Measurements from ENCODE around the gene LAMA5. TPM values are rescaled to one million over a fixed set of nuclear protein-coding genes. Genes with fewer than 3 reads are reported as not detected.

Gene LAMA5
- polyA plus RNA-seq, 1 of the 3 experiments (the other 2 are of a cell fraction), result 27.2 TPM

- WGBS (ENCODE audit: low lambda C conversion rate), result 100% methylated on average over 8 of the region's 11 CpGs
- Histone ChIP-seq H3K36me3 (replicated peaks in 1 of 2; ENCODE audit: control insufficient read depth in 1 of 2, insufficient read depth in 2 of 2, low read length in 1 of 2) (peaks cover 9 to 47% of the 10 kb centered on the region in 2 experiments), H3K27ac (ENCODE audit: low read depth in 2 of 2, low read length in 1 of 2) (no peak overlapping the region), H3K27me3 (ENCODE audit: insufficient read depth) (no peaks in the 10 kb centered on the region), H3K9me2 (no peaks in the 10 kb centered on the region), H3K9ac (no peak overlapping the region), H3F3A (replicated peaks; ENCODE audit: insufficient read depth) (no peaks in the 10 kb centered on the region), H3K79me2 (ENCODE audit: insufficient read depth) (no peaks in the 10 kb centered on the region), H4K20me1 (ENCODE audit: insufficient read depth) (no peaks in the 10 kb centered on the region), H2AFZ (ENCODE audit: low read depth) (no peak overlapping the region), H3K9me3 (no peaks in the 10 kb centered on the region), H3K4me2 (no peak overlapping the region), H3K4me3 (ENCODE audit: low read depth in 2 of 2, low read length in 1 of 2) (no peak overlapping the region), H3K4me1 (ENCODE audit: control insufficient read depth in 1 of 2, insufficient read depth in 2 of 2, low read depth in 1 of 2, low read length in 1 of 2) (no peaks in the 10 kb centered on the region)
- DNase-seq, result no peak
- no peak for TF ChIP-seq MXI1 (IDR thresholded peaks at IDR 0.05; ENCODE audit: low read depth, low read length)
- no peak for TF ChIP-seq YY1 (IDR thresholded peaks at IDR 0.05; ENCODE audit: low read depth)
- TF ChIP-seq SIN3A (IDR thresholded peaks at IDR 0.05; ENCODE audit: borderline replicate concordance, low read depth, low read length), result no peak
- no peak for TF ChIP-seq SMC3 (IDR thresholded peaks at IDR 0.05; ENCODE audit: low read depth, low read length)
- no peak for TF ChIP-seq NFIC (IDR thresholded peaks at IDR 0.05; ENCODE audit: borderline replicate concordance)
- no peak for TF ChIP-seq RCOR1 (IDR thresholded peaks at IDR 0.05; ENCODE audit: low read length)
- no peak for TF ChIP-seq USF1 (IDR thresholded peaks at IDR 0.05; ENCODE audit: borderline replicate concordance, low read depth)
- no peak for TF ChIP-seq EZH2phosphoT487 (IDR thresholded peaks at IDR 0.05; ENCODE audit: borderline replicate concordance, low read depth)
- no peak for TF ChIP-seq NRF1 (IDR thresholded peaks at IDR 0.05; ENCODE audit: low read depth, low read length)
- no peak for TF ChIP-seq RFX5 (IDR thresholded peaks at IDR 0.05; ENCODE audit: low read length)
- no peak for TF ChIP-seq CTCF (IDR thresholded peaks at IDR 0.05)
- TF ChIP-seq GATA2 (CRISPR knock-in tag; IDR thresholded peaks at IDR 0.05), result no peak
- no peak for TF ChIP-seq TAF1 (IDR thresholded peaks at IDR 0.05; ENCODE audit: borderline replicate concordance, low read depth, low read length)
- POLR2A ChIA-PET, result no interaction called here
- CTCF ChIA-PET, result interaction anchor here (1.8 kb wide), 1 partner anchor 46 kb away, joined by 4 read pairs; no protein-coding TSS in a partner anchor
These were observed 30.8 kb downstream of the LAMA5 start for GRCh38 chr20:62336329-62336728.

- POLR2A ChIA-PET, result no interaction called here
- 88% methylated on average over 6 of the region's 6 CpGs for WGBS (ENCODE audit: low lambda C conversion rate)
- Histone ChIP-seq H2AFZ (ENCODE audit: low read depth) (no peak overlapping the region), H3F3A (replicated peaks; ENCODE audit: insufficient read depth) (no peaks in the 10 kb centered on the region), H4K20me1 (ENCODE audit: insufficient read depth) (no peaks in the 10 kb centered on the region), H3K79me2 (ENCODE audit: insufficient read depth) (no peaks in the 10 kb centered on the region), H3K27ac (ENCODE audit: low read depth in 2 of 2, low read length in 1 of 2) (no peak overlapping the region), H3K4me2 (no peak overlapping the region), H3K4me1 (ENCODE audit: control insufficient read depth in 1 of 2, insufficient read depth in 2 of 2, low read depth in 1 of 2, low read length in 1 of 2) (no peaks in the 10 kb centered on the region), H3K36me3 (replicated peaks in 1 of 2; ENCODE audit: control insufficient read depth in 1 of 2, insufficient read depth in 2 of 2, low read length in 1 of 2) (peaks cover 3 to 50% of the 10 kb centered on the region in 2 experiments), H3K9ac (no peak overlapping the region), H3K4me3 (ENCODE audit: low read depth in 2 of 2, low read length in 1 of 2) (no peak overlapping the region), H3K9me3 (no peaks in the 10 kb centered on the region), H3K9me2 (no peaks in the 10 kb centered on the region), H3K27me3 (ENCODE audit: insufficient read depth) (no peaks in the 10 kb centered on the region)
- CTCF ChIA-PET, result interaction anchor here (0.6 to 1.8 kb wide), 2 partner anchors 47 to 54 kb away, joined by 3 to 4 read pairs; no protein-coding TSS in a partner anchor
- TF ChIP-seq GABPA (IDR thresholded peaks at IDR 0.05; ENCODE audit: low read depth) (no peak), YY1 (IDR thresholded peaks at IDR 0.05; ENCODE audit: low read depth) (no peak), GATA2 (CRISPR knock-in tag; IDR thresholded peaks at IDR 0.05) (no peak), FOXJ3 (CRISPR knock-in tag; IDR thresholded peaks at IDR 0.05) (no peak), RXRA (IDR thresholded peaks at IDR 0.05; ENCODE audit: borderline replicate concordance, low read depth) (no peak), SIN3A (IDR thresholded peaks at IDR 0.05; ENCODE audit: borderline replicate concordance, low read depth, low read length) (no peak), FOSL2 (IDR thresholded peaks at IDR 0.05; ENCODE audit: borderline replicate concordance, low read depth) (no peak), REST (IDR thresholded peaks at IDR 0.05; ENCODE audit: low read depth, low read length) (no peak), ELF1 (IDR thresholded peaks at IDR 0.05) (no peak), MEF2A (IDR thresholded peaks at IDR 0.05; ENCODE audit: borderline replicate concordance, low read depth) (no peak), SMC3 (IDR thresholded peaks at IDR 0.05; ENCODE audit: low read depth, low read length) (no peak), NFIC (IDR thresholded peaks at IDR 0.05; ENCODE audit: borderline replicate concordance) (no peak), USF2 (IDR thresholded peaks at IDR 0.05; ENCODE audit: borderline replicate concordance, low read depth, low read length) (no peak)
- no peak for DNase-seq
These were observed 31.6 kb downstream of the LAMA5 start for GRCh38 chr20:62335532-62335931.
